Erythroblast (primary cell): ENCODE measurements around the gene CDK6.
A peak's percentile ranks its signal among the peaks of the same experiment; 100 is the strongest.

Experiments
- DNase-seq, 2 experiments: peaks; one replicate each; lab custom pipeline; 2025; lab: John Stamatoyannopoulos, UW
- GATA1 ChIP-seq: IDR thresholded peaks from 2 replicates; pipeline ENCODE4 v1.6.1; 2011; ENCODE audit warnings: low read depth, mild to moderate bottlenecking, control low read depth, low read length, moderate library complexity
- POLR2A ChIP-seq: IDR thresholded peaks from 2 replicates; pipeline ENCODE4 v1.6.1; 2011; ENCODE audit warnings: mild to moderate bottlenecking, low read length

CDK6 gene

GRCh38 chr7:92836489-92836999 lies at the start of gene CDK6:
Gene CDK6, minus strand, starts transcription at chr7:92836573. Its CDS starts 3,250 bp downstream, at chr7:92833323.
- TF ChIP-seq POLR2A (no peak), GATA1 (no peak)
- DNase-seq = peak; percentile 69 to 76

- peak; percentile 14 to 78 for DNase-seq
Observed at GRCh38 chr7:92886039-92886438, 49.7 kb upstream of the CDK6 start.

DNA sequence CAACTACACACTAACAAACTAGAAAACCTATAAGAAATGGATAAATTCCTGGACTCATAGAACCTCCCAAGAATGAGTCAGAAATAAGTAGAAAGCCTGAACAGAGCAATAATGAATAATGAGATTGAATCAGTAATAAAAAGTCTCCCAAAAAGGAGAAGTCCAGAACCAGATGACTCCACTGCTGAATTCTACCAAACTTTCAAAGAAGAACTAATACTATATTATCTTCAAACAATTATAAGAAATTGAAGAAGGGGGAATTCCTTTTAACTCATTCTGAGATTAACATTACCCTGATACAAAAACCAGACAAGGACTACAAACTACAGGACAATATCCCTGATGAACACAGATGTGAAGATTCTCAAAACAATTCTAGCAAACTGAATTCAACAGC lies 47.8 kb upstream of the CDK6 start:
- TF ChIP-seq POLR2A = no peak
- no peak for TF ChIP-seq GATA1
- no peak for DNase-seq

GRCh38 chr7:92882760-92883159 lies 46.4 kb upstream of the CDK6 start:
- DNase-seq = no peak
- TF ChIP-seq GATA1 (no peak), POLR2A (no peak)

GRCh38 chr7:92881091-92881485 lies 44.7 kb upstream of the CDK6 start:
- TF ChIP-seq POLR2A (no peak), GATA1 (no peak)
- no peak for DNase-seq

DNA sequence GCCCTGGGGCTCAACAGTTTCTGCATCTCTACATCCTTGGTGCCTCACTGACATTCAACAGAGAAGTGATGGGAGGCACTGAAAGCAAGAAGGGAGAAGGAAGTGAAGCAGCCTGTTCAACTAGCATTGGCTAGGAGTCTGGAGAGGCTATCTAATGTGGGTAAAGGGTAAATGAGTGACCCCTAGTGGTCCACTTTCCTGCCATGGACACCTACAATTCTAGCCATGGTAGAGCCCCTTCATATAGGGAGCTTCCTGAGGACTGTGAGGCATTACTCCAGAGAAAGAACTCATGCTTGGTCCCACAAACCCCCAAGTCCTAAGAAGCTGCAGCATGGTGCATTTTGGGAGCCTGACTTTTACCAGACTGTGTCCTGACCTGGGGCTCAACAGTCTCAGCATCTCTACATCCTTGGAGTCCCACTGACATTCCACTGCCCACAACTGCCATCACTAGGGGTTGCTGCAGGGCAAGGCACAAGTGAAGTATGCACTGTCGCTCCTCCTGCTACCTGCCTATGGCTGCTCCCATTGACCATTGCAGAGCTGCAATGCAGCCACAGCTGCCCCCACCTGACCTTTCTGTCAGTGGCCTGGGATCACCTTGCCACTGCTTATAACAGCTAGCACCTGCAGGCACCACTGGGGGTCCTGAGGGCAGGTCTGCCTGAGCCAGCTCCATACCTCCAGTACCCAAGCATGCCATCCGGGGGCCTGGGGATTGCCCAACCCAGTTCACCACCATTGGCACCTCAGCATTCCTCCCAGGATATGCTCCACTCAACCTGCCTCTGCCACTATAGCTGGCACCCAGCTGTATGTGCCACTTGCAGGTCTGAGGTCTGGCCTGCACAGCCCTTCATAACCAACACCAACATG lies 44.1 kb upstream of the CDK6 start:
- TF ChIP-seq GATA1 (no peak), POLR2A (no peak)
- peak; percentile 37 to 38 for DNase-seq

- no peak for DNase-seq
- no peak for TF ChIP-seq GATA1
- TF ChIP-seq POLR2A = no peak
Observed at GRCh38 chr7:92877367-92877766, 41.0 kb upstream of the CDK6 start.

DNA sequence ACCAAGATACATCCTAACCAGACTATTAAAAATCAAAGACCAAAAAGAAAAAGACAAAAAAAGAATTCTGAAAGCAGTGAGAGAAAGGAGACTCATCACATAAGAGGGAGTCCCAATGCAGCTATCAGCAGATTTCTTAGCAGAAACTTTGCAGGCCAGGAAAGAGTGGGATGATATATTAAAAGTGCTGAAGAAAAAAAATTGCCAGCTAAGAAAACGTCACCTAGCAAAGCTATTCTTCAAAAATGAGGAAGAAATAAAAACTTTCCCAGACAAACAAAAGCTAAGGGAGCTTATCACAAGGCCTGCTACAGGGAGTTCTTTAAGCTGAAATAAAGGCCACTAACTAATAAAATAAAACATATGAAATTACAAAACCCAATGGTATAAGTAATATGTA lies 40.5 kb upstream of the CDK6 start:
- DNase-seq = no peak
- TF ChIP-seq POLR2A (no peak), GATA1 (no peak)

GRCh38 chr7:92875719-92876118 lies 39.3 kb upstream of the CDK6 start:
- no peak for TF ChIP-seq POLR2A
- no peak for TF ChIP-seq GATA1
- no peak for DNase-seq

DNA sequence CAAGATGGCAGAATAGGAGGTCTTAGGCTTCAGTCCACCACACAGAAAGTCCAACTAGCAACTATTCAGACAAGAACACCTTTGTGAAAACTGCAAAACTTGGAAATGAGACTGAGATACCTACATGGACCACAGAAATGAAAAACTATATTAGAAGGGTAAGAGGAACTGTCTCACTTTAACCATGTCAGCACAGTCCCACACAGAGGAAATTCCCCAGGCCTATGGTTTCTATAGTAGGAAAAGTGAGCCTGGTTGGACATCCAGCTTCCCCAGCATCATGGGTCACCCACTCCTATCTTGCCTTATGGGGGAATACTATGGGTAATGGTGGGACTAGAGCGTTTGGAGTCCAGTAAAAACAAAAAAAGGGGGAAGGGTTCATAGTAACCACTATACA lies 38.8 kb upstream of the CDK6 start:
- no peak for DNase-seq
- TF ChIP-seq POLR2A (no peak), GATA1 (no peak)

- no peak for TF ChIP-seq POLR2A
- TF ChIP-seq GATA1 = no peak
- no peak for DNase-seq
Observed at GRCh38 chr7:92874567-92874966, 38.2 kb upstream of the CDK6 start.

GRCh38 chr7:92873776-92874175 lies 37.4 kb upstream of the CDK6 start:
- TF ChIP-seq GATA1 (no peak), POLR2A (no peak)
- no peak for DNase-seq

- DNase-seq = no peak
- TF ChIP-seq POLR2A (no peak), GATA1 (no peak)
Observed at GRCh38 chr7:92872701-92873100, 36.3 kb upstream of the CDK6 start.

GRCh38 chr7:92868683-92869293 lies 32.4 kb upstream of the CDK6 start:
- TF ChIP-seq POLR2A (no peak), GATA1 (no peak)
- no peak for DNase-seq

GRCh38 chr7:92864169-92864568 lies 27.8 kb upstream of the CDK6 start:
- DNase-seq = peak; percentile 46 to 68
